Endothelial cell of umbilical vein (primary cell): Measurements from ENCODE around the gene ZNF415. TPM values are rescaled to one million over a fixed set of nuclear protein-coding genes. Genes with fewer than 3 reads are reported as not detected.

Source experiments
- BruUV-seq: library from RNA; stranded (reverse); fragments of 400-500 nt; replicated peaks from 2 replicates; lab custom pipeline; 2021; lab: Mats Ljungman, UMichigan
- CTCF ChIA-PET: fragments of 300-600, 350-600 bp; sonication (Branson Sonifier 250); formaldehyde crosslinking; loops from one replicate; lab custom pipeline; 2021; ENCODE audit warnings: antibody characterized with exemption, inconsistent platforms; lab: Charles Lee
- POLR2A ChIA-PET: fragments of 300-600, 350-600 bp; sonication (Branson Sonifier 250); formaldehyde crosslinking; loops from one replicate; lab custom pipeline; 2021; ENCODE audit warnings: antibody characterized with exemption, inconsistent platforms; lab: Charles Lee
- DNase-seq: peaks from one replicate; pipeline ENCODE4 v3.0.0-alpha.2; 2011; ENCODE audit warnings: low read depth, low spot score
- FAIRE-seq: peaks from 2 replicates; lab custom pipeline; 2011; peaks lifted over from hg19 to GRCh38; lab: Jason Lieb, UNC
- H2AFZ ChIP-seq: 2 replicates; pipeline ENCODE4 v1.6.0; 2012; ENCODE audit warnings: low read depth, low read length, control low read depth, inconsistent platforms
- H3K27ac ChIP-seq: 2 replicates; pipeline ENCODE4 v1.5.1; 2011; ENCODE audit warnings: low read depth, mild to moderate bottlenecking, control low read depth, low read length, moderate library complexity; ENCODE audit not compliant: insufficient read depth
- H3K27me3 ChIP-seq, 2 experiments: 2 replicates each; pipeline versions ENCODE4 v1.6.0 to v1.6.1; 2011; ENCODE audit warnings: low read length in 2 of 2, mixed read lengths in 1 of 2; ENCODE audit not compliant: control insufficient read depth in 2 of 2, insufficient read depth in 2 of 2
- H3K36me3 ChIP-seq, 2 experiments: 2 replicates in 1 of 2; 3 replicates in 1 of 2; pipeline ENCODE4 v1.5.1; 2011; ENCODE audit warnings: low read length in 2 of 2, mild to moderate bottlenecking in 1 of 2, moderate library complexity in 1 of 2; ENCODE audit not compliant: control insufficient read depth in 2 of 2, insufficient read depth in 2 of 2; ENCODE audit errors: extremely low read depth in 1 of 2
- H3K4me1 ChIP-seq: 3 replicates; pipeline ENCODE4 v1.5.1; 2011; ENCODE audit warnings: mild to moderate bottlenecking, low read length; ENCODE audit not compliant: control insufficient read depth, insufficient read depth; ENCODE audit errors: extremely low read depth
- H3K4me2 ChIP-seq: 2 replicates; pipeline ENCODE4 v1.6.1; 2011; ENCODE audit warnings: low read length, control low read depth, mixed read lengths; ENCODE audit not compliant: insufficient read depth
- H3K4me3 ChIP-seq, 3 experiments: fragments of 200-600 bp in 1 of 3; sonication (generic), shearing (Covaris generic) in 1 of 3; replicated peaks in 1 of 3; 2 replicates each; pipeline ENCODE4 v1.5.1; 2011 to 2016; ENCODE audit warnings: control low read depth in 3 of 3, low read length in 3 of 3, mild to moderate bottlenecking in 2 of 3, inconsistent platforms in 1 of 3, low read depth in 1 of 3, moderate library complexity in 1 of 3; ENCODE audit not compliant: insufficient read depth in 1 of 3
- H3K79me2 ChIP-seq: 2 replicates; pipeline ENCODE4 v1.6.0; 2012; ENCODE audit warnings: low read length, inconsistent platforms; ENCODE audit not compliant: control insufficient read depth, insufficient read depth
- H3K9ac ChIP-seq: replicated peaks from 2 replicates; pipeline ENCODE3; 2011; ENCODE audit warnings: low read length, control low read depth; ENCODE audit not compliant: insufficient read depth; ENCODE audit errors: extremely low read depth
- H3K9me1 ChIP-seq: replicated peaks from 3 replicates; pipeline ENCODE4 v1.6.0; 2011; ENCODE audit warnings: mild to moderate bottlenecking, low read length; ENCODE audit not compliant: control insufficient read depth, insufficient read depth; ENCODE audit errors: extremely low read depth
- H3K9me3 ChIP-seq: replicated peaks from 2 replicates; pipeline ENCODE4 v1.5.1; 2012; ENCODE audit warnings: low read length, inconsistent platforms; ENCODE audit not compliant: control insufficient read depth, insufficient read depth
- H4K20me1 ChIP-seq: replicated peaks from 2 replicates; pipeline ENCODE3; 2011; ENCODE audit warnings: mild to moderate bottlenecking, low read length; ENCODE audit not compliant: control insufficient read depth, insufficient read depth; ENCODE audit errors: extremely low read depth
- CTCF ChIP-seq, 2 donors: IDR thresholded peaks; 1 replicate in 1 of 2; 2 replicates in 1 of 2; pipeline ENCODE4 v1.5.1; 2011; ENCODE audit warnings: low read length in 2 of 2, mild to moderate bottlenecking in 2 of 2, moderate library complexity in 2 of 2, control low read depth in 1 of 2, inconsistent platforms in 1 of 2, low read depth in 1 of 2; ENCODE audit not compliant: insufficient read depth in 1 of 2; ENCODE audit errors: extremely low read depth in 1 of 2
- EZH2 ChIP-seq: IDR thresholded peaks from 2 replicates; pipeline ENCODE4 v1.6.1; 2012; ENCODE audit warnings: borderline replicate concordance, low read depth, mild to moderate bottlenecking, moderate library complexity, low read length, inconsistent platforms; ENCODE audit not compliant: severe bottlenecking
- FOS ChIP-seq: IDR thresholded peaks from 2 replicates; pipeline ENCODE4 v1.6.1; 2011; ENCODE audit warnings: mild to moderate bottlenecking, low read length, moderate library complexity, borderline replicate concordance; ENCODE audit not compliant: insufficient read depth
- GATA2 ChIP-seq: IDR thresholded peaks from 2 replicates; pipeline ENCODE4 v1.7.0; 2011; ENCODE audit warnings: low read depth, mild to moderate bottlenecking, moderate library complexity, mixed read lengths, low read length; ENCODE audit not compliant: insufficient read length, insufficient read depth
- JUN ChIP-seq: IDR thresholded peaks from 2 replicates; pipeline ENCODE4 v1.6.1; 2011; ENCODE audit warnings: borderline replicate concordance, low read depth; ENCODE audit not compliant: insufficient read length, insufficient read depth
- MAX ChIP-seq: IDR thresholded peaks from 2 replicates; pipeline ENCODE4 v1.6.1; 2011; ENCODE audit not compliant: insufficient read depth, insufficient read length
- MYC ChIP-seq: IDR thresholded peaks from one replicate; pipeline ENCODE4 v1.6.1; 2011; ENCODE audit warnings: mild to moderate bottlenecking, low read depth, low read length
- POLR2AphosphoS5 ChIP-seq: IDR thresholded peaks from 2 replicates; pipeline ENCODE4 v1.6.1; 2012; ENCODE audit warnings: low read depth, mild to moderate bottlenecking, control low read depth, low read length, moderate library complexity; ENCODE audit not compliant: insufficient read depth
- dilution Hi-C: fragments of 300-500 bp; cut with MboI; formaldehyde crosslinking; loops from one replicate; pipeline ENCODE4 v1.15.0; 2019; ENCODE audit warnings: low sequenced_read_pairs; ENCODE audit not compliant: extremely low pct_ligation_motif_present
- intact Hi-C: fragments of 100-400 bp; cut with micrococcal nuclease; formaldehyde crosslinking; loops from one replicate; pipeline ENCODE4 v1.10.0; 2022
- polyA plus RNA-seq, 4 experiments: library from polyadenylated mRNA; depleted of rRNA in 3 of 4; stranded (reverse) in 3 of 4; unstranded in 1 of 4; fragments of >200 nt; gene quantifications; 2 replicates each; pipeline versions ENCODE4 v1.2.1 to v1.2.3, GENCODE V29; 2011 to 2012; ENCODE audit warnings: missing spikeins in 1 of 4
- total RNA-seq: library from RNA; stranded (reverse); gene quantifications from 2 replicates; pipeline ENCODE4 v1.2.3, GENCODE V29; 2021

ZNF415 gene
- total and polyA plus RNA-seq, 2 donors (not counting 3 experiments of a cell fraction or from before 2014, with no cell fraction given): 0.48 to 0.69 TPM

- dilution Hi-C loops: no loop called here
- no peaks in the 10 kb centered on the region for H4K20me1 ChIP-seq
- peaks cover 15% of the 10 kb centered on the region for H3K4me1 ChIP-seq
- H2AFZ ChIP-seq: no peak overlapping the region
- no peaks in the 10 kb centered on the region for H3K9me3 ChIP-seq
- TF ChIP-seq POLR2AphosphoS5: no peak
- no peak for TF ChIP-seq FOS
- TF ChIP-seq GATA2: no peak
- TF ChIP-seq MAX: no peak
- no peak for TF ChIP-seq MYC
- TF ChIP-seq EZH2: no peak
- TF ChIP-seq CTCF (IDR thresholded peaks at IDR 0.05; ENCODE audit: extremely low read depth in 1 of 2, insufficient read depth in 1 of 2, low read depth in 1 of 2, low read length in 2 of 2): no peak
- TF ChIP-seq JUN: no peak
- H3K9ac ChIP-seq: no peak overlapping the region
- H3K4me2 ChIP-seq: no peak overlapping the region
- no peak for FAIRE-seq
- peaks cover 3 to 14% of the 10 kb centered on the region in 2 experiments for H3K36me3 ChIP-seq
- ChIA-PET CTCF (no interaction called here), POLR2A (no interaction called here)
- no peak overlapping the region for H3K4me3 ChIP-seq
- BruUV-seq: no TSS peak
- H3K27me3 ChIP-seq: no peaks in the 10 kb centered on the region
- intact Hi-C loops: loop anchor here (5.0 kb wide), 1 partner anchor 1144 kb away; no protein-coding TSS in a partner anchor
- no peak for DNase-seq
- no peaks in the 10 kb centered on the region for H3K9me1 ChIP-seq
- H3K79me2 ChIP-seq: no peaks in the 10 kb centered on the region
- no peak overlapping the region for H3K27ac ChIP-seq
These were observed 49.8 kb downstream of the ZNF415 start for GRCh38 chr19:53082929-53083328.
